Heart right ventricle (tissue), 16 donors: Measurements from ENCODE around the gene CHKA. TPM values are rescaled to one million over a fixed set of nuclear protein-coding genes. Genes with fewer than 3 reads are reported as not detected.

Source experiments
- ATAC-seq, 8 donors: fragments of 200-7000 bp; cut with Tn5 transposase; one replicate each; pipeline ENCODE4 v1.9.1; 2020; ENCODE audit warnings: mild to moderate bottlenecking in 8 of 8, moderate library complexity in 8 of 8, moderate number of reproducible peaks in 1 of 8
- DNase-seq, 2 donors: peaks; one replicate each; pipeline ENCODE4 v3.0.0-alpha.2; 2020
- H3K27ac ChIP-seq, 10 donors: fragments of 200-600 bp; sonication (generic) in 2 of 10; one replicate each; pipeline versions ENCODE4 v1.5.0 to v1.8.0; 2020 to 2022; ENCODE audit warnings: mild to moderate bottlenecking in 3 of 10
- H3K27me3 ChIP-seq, 7 donors: fragments of 200-600 bp; one replicate each; pipeline ENCODE4 v1.8.0; 2021 to 2022; ENCODE audit warnings: mild to moderate bottlenecking in 2 of 7
- H3K36me3 ChIP-seq, 9 donors: fragments of 200-600 bp; sonication (generic) in 1 of 9; one replicate each; pipeline versions ENCODE4 v1.5.0 to v1.8.0; 2020 to 2022; ENCODE audit warnings: mild to moderate bottlenecking in 2 of 9
- H3K4me1 ChIP-seq, 9 donors: fragments of 200-600 bp; sonication (generic) in 1 of 9; one replicate each; pipeline versions ENCODE4 v1.5.0 to v1.8.0; 2020 to 2022; ENCODE audit warnings: mild to moderate bottlenecking in 4 of 9
- H3K4me3 ChIP-seq, 10 donors: fragments of 200-600 bp; sonication (generic) in 2 of 10; one replicate each; pipeline versions ENCODE4 v1.5.0 to v1.8.0; 2020 to 2022; ENCODE audit warnings: mild to moderate bottlenecking in 7 of 10, moderate library complexity in 2 of 10
- H3K9me3 ChIP-seq, 11 donors: fragments of 200-600 bp in 10 of 11; sonication (generic) in 2 of 11; one replicate each; pipeline versions ENCODE4 v1.5.0 to v1.8.0; 2013 to 2022; ENCODE audit warnings: mild to moderate bottlenecking in 2 of 11, control low read depth in 1 of 11, moderate library complexity in 1 of 11
- WGBS, 2 donors: extraction: QIAGEN DNeasy Blood & Tissue Kit; methylation state at CpG; one replicate each; pipeline ENCODE4 v1.1.7; 2013; ENCODE audit warnings: inconsistent platforms in 1 of 2; 5-methylcytosine and 5-hydroxymethylcytosine counted together
- intact Hi-C, 10 donors: fragments of 100-400 bp; cut with DNase I; formaldehyde crosslinking; loops; one replicate each; pipeline versions ENCODE4 v1.11.1 to v1.14.2; 2022
- polyA plus RNA-seq, 2 donors: library from polyadenylated mRNA; stranded (reverse); fragments of 200-250 nt; gene quantifications; one replicate each; pipeline ENCODE4 v1.2.3, GENCODE V29; 2013
- total RNA-seq, 10 donors: library from RNA; stranded (reverse); fragmentation: NEBNext Ultra II Directional in 3 of 10; extraction: Animal tissue kit (Norgen Biotek cat#: 25700) in 3 of 10; gene quantifications; one replicate each; pipeline versions ENCODE4 v1.2.1 to v1.2.4, GENCODE V29; 2021 to 2023
- TF ChIP-seq, protein P1 (sequence below), 9 donors: fragments of 200-600 bp; sonication (generic) in 2 of 9; IDR thresholded peaks; one replicate each; pipeline versions ENCODE4 v1.5.0 to v1.8.0; 2021 to 2022; ENCODE audit warnings: antibody characterized with exemption in 9 of 9, mild to moderate bottlenecking in 5 of 9, moderate library complexity in 1 of 9
- donor health status: Arrhythmogenic right ventricular cardiomyopathy.
- donor health status: ischemic (EF 13 %, LVEDD 7.1; RV severe dilation, severe dysfunction).
- donor health status: healthy with polysubstance abuse.
- donor health status: DM: no; HTN: yes; CAD: no.
- donor health status: DM: no; HTN: no; CAD: no.
- donor health status: ischemic (EF 25% LVEDD 6.9; RV normal size, moderate dysfunction).
- donor health status: ischemic (EF 25% LVEDD 5.7; RV mildly dilated, moderate dysfunction).
- donor health status: healthy.
- donor health status: DM: yes; HTN: yes; CAD: no.
- donor health status: Ischemic cardiomyopathy.
- donor health status: ischemic (EF 35%, LVEDD 5.7; RV mildly dilated, moderate dysfunction).
- donor health status: nonischemic (EF 11% LVEDD 7.7; RV severe dilation, severe dysfunction).
- donor health status: DM: yes; HTN: yes; CAD: no.
- donor health status: PGD.
- donor health status: ischemic (EF 29% LVEDD 5.4; RV normal size, mild dysfunction).
- donor health status: nonischemic (EF 23%, LVEDD 6.1; RV moderate dilation, normal function).

The CHKA gene
- total and polyA plus RNA-seq, 12 donors: 7.0 to 66.1 (median 9.6) TPM

DNA sequence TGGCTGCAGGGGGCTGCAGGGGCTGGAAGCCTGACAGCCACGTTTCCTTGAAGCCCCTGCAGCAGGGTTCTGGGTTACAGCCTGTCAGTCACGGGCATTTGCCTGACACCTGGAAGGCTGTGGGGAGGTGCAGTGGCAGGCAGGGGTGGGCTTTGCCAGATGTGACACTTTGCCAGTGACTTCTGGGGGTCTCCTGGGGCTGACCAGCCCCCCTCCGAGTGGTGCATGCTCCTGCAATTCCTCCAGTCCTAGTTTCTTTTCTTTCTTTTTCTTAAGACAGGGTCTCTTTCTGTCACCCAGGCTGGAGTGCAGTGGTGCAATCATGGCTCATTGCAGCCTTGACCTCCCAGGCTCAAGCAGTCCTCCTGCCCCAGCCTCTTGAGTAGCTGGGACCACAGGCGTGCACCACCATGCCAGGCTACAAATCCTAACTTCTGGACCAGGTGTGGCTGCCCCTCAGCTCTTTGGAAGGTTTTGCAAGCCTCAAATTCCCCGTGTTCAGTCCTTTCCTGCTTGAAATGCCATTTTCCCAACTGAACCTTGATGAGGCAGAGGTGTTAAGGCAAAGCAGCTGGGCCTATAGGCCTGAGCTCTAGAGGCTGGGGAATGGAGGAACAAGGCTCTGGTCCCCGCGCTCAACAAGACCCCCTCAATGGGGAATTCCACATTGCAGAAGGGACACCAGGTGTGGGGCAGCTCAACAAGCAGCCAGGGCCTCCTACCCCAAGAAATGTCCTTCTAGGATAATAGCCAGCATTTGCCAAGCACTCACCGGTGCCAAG lies 20.2 kb upstream of the CHKA start:
- Histone ChIP-seq H3K27me3 (no peaks in the 10 kb centered on the region), H3K9me3 (no peaks in the 10 kb centered on the region), H3K4me1 (peaks cover 3 to 37% (median 13%) of the 10 kb centered on the region in 9 donors), H3K27ac (no peak overlapping the region), H3K4me3 (no peak overlapping the region), H3K36me3 (no peaks in the 10 kb centered on the region)
- TF ChIP-seq, protein P1, sequence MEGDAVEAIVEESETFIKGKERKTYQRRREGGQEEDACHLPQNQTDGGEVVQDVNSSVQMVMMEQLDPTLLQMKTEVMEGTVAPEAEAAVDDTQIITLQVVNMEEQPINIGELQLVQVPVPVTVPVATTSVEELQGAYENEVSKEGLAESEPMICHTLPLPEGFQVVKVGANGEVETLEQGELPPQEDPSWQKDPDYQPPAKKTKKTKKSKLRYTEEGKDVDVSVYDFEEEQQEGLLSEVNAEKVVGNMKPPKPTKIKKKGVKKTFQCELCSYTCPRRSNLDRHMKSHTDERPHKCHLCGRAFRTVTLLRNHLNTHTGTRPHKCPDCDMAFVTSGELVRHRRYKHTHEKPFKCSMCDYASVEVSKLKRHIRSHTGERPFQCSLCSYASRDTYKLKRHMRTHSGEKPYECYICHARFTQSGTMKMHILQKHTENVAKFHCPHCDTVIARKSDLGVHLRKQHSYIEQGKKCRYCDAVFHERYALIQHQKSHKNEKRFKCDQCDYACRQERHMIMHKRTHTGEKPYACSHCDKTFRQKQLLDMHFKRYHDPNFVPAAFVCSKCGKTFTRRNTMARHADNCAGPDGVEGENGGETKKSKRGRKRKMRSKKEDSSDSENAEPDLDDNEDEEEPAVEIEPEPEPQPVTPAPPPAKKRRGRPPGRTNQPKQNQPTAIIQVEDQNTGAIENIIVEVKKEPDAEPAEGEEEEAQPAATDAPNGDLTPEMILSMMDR (IDR thresholded peaks at IDR 0.05): no peak
- ATAC-seq (no peak), DNase-seq (no peak)
- 82 to 86% methylated on average over 8 of the region's 8 CpGs for WGBS, 2 donors
- intact Hi-C loops: no loop called here

DNA sequence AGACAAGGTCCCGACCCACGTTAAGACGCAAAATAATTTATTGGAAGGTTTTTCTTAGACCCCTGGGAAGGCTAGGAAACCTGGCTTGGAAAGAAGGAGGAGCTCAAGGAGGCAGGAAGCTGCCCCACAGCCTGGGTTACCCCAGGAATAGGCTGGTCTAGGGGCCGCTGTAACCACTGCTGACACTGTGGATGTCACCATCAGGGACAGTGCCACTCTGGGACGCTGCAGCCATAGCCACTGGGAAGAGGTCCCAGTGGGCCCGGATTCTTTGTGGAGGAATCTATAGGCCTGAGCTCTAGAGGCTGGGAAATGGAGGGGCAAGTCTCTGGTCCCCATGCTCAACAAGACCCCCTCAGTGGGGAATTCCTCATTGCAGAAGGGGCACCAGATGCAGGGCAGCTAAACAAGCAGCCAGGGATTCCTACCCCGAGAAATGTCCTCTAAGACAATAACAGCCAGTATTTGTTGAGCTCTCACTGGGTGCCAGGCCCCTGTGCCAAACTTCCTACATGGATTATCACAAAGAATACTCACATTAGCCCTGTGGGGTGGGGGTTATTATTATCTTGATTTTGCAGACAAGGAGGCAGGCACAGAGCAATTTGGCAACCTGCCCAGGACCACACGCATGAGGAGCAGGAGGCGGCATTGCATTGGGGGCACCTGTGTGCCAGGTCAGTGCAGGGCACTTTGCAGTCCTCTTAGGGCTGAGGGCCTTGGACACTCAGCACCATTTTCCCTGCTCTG lies 19.5 kb upstream of the CHKA start:
- H3K27ac ChIP-seq: no peak overlapping the region
- H3K27me3 ChIP-seq: no peaks in the 10 kb centered on the region
- ATAC-seq: no peak
- no peak for DNase-seq
- H3K36me3 ChIP-seq: no peaks in the 10 kb centered on the region
- peaks cover 0 to 30% (median 6%) of the 10 kb centered on the region in 9 donors for H3K4me1 ChIP-seq
- 80 to 81% methylated on average over 9 of the region's 9 CpGs for WGBS, 2 donors
- H3K9me3 ChIP-seq: no peaks in the 10 kb centered on the region
- TF ChIP-seq, protein P1 (IDR thresholded peaks at IDR 0.05): no peak
- no peak overlapping the region for H3K4me3 ChIP-seq
- intact Hi-C loops: no loop called here

DNA sequence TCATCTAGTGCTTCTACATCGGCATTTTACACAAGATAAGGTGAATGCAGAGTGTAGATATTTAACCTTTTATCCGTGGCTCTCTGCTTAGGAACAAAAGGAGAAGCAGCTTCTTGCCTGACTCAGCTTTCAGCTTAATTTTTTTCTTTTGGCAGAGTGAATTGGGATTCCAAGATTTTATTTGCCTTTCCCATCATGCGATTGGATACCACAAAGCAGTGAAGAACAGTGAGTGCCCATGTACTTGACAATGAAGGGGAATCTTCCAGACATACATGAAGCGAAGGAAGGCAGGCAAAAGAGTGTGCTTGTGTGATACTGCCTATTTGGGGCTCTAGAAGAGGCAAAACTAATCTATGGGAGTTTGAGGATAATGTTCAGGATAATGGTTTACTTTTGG lies 17.0 kb upstream of the CHKA start:
- no peak overlapping the region for H3K4me3 ChIP-seq
- DNase-seq (no peak), ATAC-seq (no peak)
- no peak overlapping the region for H3K27ac ChIP-seq
- TF ChIP-seq, protein P1 (IDR thresholded peaks at IDR 0.05): no peak
- intact Hi-C loops: no loop called here
- H3K4me1 ChIP-seq: peaks cover 0 to 22% (median 6%) of the 10 kb centered on the region in 9 donors
- WGBS, 2 donors: 56 to 63% methylated on average over 4 of the region's 4 CpGs
- peaks cover 0 to 8% (median 0%) of the 10 kb centered on the region in 11 donors for H3K9me3 ChIP-seq
- no peaks in the 10 kb centered on the region for H3K27me3 ChIP-seq
- no peaks in the 10 kb centered on the region for H3K36me3 ChIP-seq

DNA sequence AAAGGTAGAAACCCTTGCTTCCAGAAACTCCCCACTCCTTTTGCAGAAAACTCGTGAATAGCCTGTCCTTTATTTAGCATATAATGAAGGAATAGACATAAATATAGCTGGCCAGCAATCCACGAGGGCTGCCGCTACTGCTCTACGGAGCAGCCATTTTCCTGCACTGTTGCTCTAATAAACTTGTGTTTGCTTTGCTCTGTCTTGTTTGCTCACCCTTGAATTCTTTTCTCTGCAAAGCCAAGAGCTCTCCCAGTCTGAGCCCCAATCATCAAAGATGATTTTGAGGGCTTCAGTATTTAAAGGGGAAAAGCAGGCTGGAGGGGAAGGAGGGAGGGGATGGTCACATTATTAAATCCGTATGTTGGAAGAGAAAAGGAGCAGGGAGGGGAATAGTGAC lies 16.6 kb upstream of the CHKA start:
- ATAC-seq (no peak), DNase-seq (no peak)
- Histone ChIP-seq H3K9me3 (peaks cover 0 to 9% (median 0%) of the 10 kb centered on the region in 11 donors), H3K27me3 (no peaks in the 10 kb centered on the region), H3K27ac (no peak overlapping the region), H3K4me3 (no peak overlapping the region), H3K4me1 (peaks cover 0 to 22% (median 6%) of the 10 kb centered on the region in 9 donors), H3K36me3 (no peaks in the 10 kb centered on the region)
- intact Hi-C loops: no loop called here
- WGBS, 2 donors: 59 to 68% methylated on average over 5 of the region's 5 CpGs
- TF ChIP-seq, protein P1 (IDR thresholded peaks at IDR 0.05): no peak
